H1 (cell line): ENCODE measurements around the gene BSPRY. TPM values are rescaled to one million over a fixed set of nuclear protein-coding genes. Genes with fewer than 3 reads are reported as not detected.

Source experiments
- CTCF ChIA-PET: fragments of 300-600 bp; sonication (Branson Sonifier 250); formaldehyde crosslinking; loops from one replicate; lab custom pipeline; 2021; ENCODE audit not compliant: partially characterized antibody; lab: Charles Lee
- POLR2A ChIA-PET: fragments of 300-600 bp; sonication (Branson Sonifier 250); formaldehyde crosslinking; loops from one replicate; lab custom pipeline; 2021; ENCODE audit warnings: inconsistent platforms; ENCODE audit not compliant: partially characterized antibody; lab: Charles Lee
- DNase-seq, 2 experiments: peaks; one replicate each; pipeline versions ENCODE4 v3.0.0 to v3.0.0-alpha.2; 2010 to 2022; ENCODE audit warnings: low spot score in 2 of 2, low read depth in 1 of 2, mixed read lengths in 1 of 2
- FAIRE-seq: peaks from 2 replicates; lab custom pipeline; 2011; peaks lifted over from hg19 to GRCh38; lab: Jason Lieb, UNC
- H2AFZ ChIP-seq: 2 replicates; pipeline ENCODE4 v1.8.1; 2012; ENCODE audit warnings: low read length, inconsistent platforms
- H2AK5ac ChIP-seq: 2 replicates; pipeline ENCODE4 v1.6.1; 2013; ENCODE audit warnings: low read depth, low read length
- H2BK120ac ChIP-seq: replicated peaks from 2 replicates; pipeline ENCODE3; 2013; ENCODE audit warnings: low read depth, low read length, inconsistent platforms
- H2BK12ac ChIP-seq: 2 replicates; pipeline ENCODE4 v1.6.1; 2013; ENCODE audit warnings: low read depth, low read length
- H2BK15ac ChIP-seq: 2 replicates; pipeline ENCODE4 v1.6.1; 2013; ENCODE audit warnings: low read length
- H2BK20ac ChIP-seq: 2 replicates; pipeline ENCODE4 v1.6.1; 2013; ENCODE audit warnings: low read length
- H2BK5ac ChIP-seq: 2 replicates; pipeline ENCODE4 v1.6.1; 2013; ENCODE audit warnings: low read depth, low read length
- H3K14ac ChIP-seq: 2 replicates; pipeline ENCODE4 v1.6.1; 2013; ENCODE audit warnings: inconsistent platforms; ENCODE audit not compliant: insufficient read length
- H3K18ac ChIP-seq: 2 replicates; pipeline ENCODE4 v1.6.1; 2013; ENCODE audit warnings: low read length; ENCODE audit errors: extremely low read depth
- H3K23ac ChIP-seq: 2 replicates; pipeline ENCODE4 v1.6.1; 2013; ENCODE audit warnings: inconsistent platforms; ENCODE audit not compliant: insufficient read length
- H3K23me2 ChIP-seq: 2 replicates; pipeline ENCODE4 v1.6.1; 2013; ENCODE audit warnings: low read depth, low read length
- H3K27ac ChIP-seq: 2 replicates; pipeline ENCODE4 v1.6.1; 2011; ENCODE audit warnings: low read depth, low read length, inconsistent platforms
- H3K27me3 ChIP-seq, 4 experiments: replicated peaks in 1 of 4; 1 replicate in 1 of 4; 2 replicates in 3 of 4; pipeline versions ENCODE4 v1.6.1 to v1.8.1; 2011 to 2013; ENCODE audit warnings: low read length in 3 of 4, mild to moderate bottlenecking in 3 of 4, inconsistent platforms in 2 of 4, mixed read lengths in 2 of 4, moderate library complexity in 1 of 4; ENCODE audit not compliant: control insufficient read depth in 3 of 4, insufficient read depth in 3 of 4; ENCODE audit errors: extremely low read depth in 1 of 4
- H3K36me3 ChIP-seq, 4 experiments: 2 replicates each; pipeline versions ENCODE4 v1.6.1 to v1.8.1; 2011 to 2013; ENCODE audit warnings: mild to moderate bottlenecking in 4 of 4, low read length in 3 of 4, moderate library complexity in 2 of 4, control low read depth in 1 of 4, inconsistent platforms in 1 of 4; ENCODE audit not compliant: insufficient read depth in 4 of 4, control insufficient read depth in 2 of 4
- H3K4ac ChIP-seq: replicated peaks from 2 replicates; pipeline ENCODE3; 2013; ENCODE audit warnings: low read length, low read depth, mixed read lengths, inconsistent platforms; ENCODE audit not compliant: insufficient read length
- H3K4me1 ChIP-seq, 4 experiments: replicated peaks in 1 of 4; 1 replicate in 1 of 4; 2 replicates in 3 of 4; pipeline versions ENCODE4 v1.6.1 to v1.8.1; 2011 to 2013; ENCODE audit warnings: low read length in 3 of 4, inconsistent platforms in 2 of 4, mixed read lengths in 1 of 4; ENCODE audit not compliant: insufficient read depth in 4 of 4, control insufficient read depth in 3 of 4
- H3K4me2 ChIP-seq, 2 experiments: 2 replicates each; pipeline versions ENCODE4 v1.6.1 to v1.8.1; 2011 to 2013; ENCODE audit warnings: low read depth in 2 of 2, low read length in 2 of 2, control low read depth in 1 of 2, inconsistent platforms in 1 of 2, mild to moderate bottlenecking in 1 of 2; ENCODE audit not compliant: insufficient read depth in 1 of 2
- H3K4me3 ChIP-seq, 4 experiments: fragments of 200-600, 300-600 bp in 1 of 4; sonication (generic), shearing (Covaris generic), sonication (Bioruptor Twin) in 1 of 4; 2 replicates each; pipeline versions ENCODE4 v1.5.1 to v1.8.1; 2011 to 2016; ENCODE audit warnings: low read length in 4 of 4, low read depth in 3 of 4, control low read depth in 2 of 4, inconsistent platforms in 2 of 4, mild to moderate bottlenecking in 2 of 4, mixed read lengths in 1 of 4, moderate library complexity in 1 of 4; ENCODE audit not compliant: insufficient read depth in 2 of 4; ENCODE audit errors: extremely low read depth in 1 of 4
- H3K56ac ChIP-seq: replicated peaks from 2 replicates; pipeline ENCODE3; 2013; ENCODE audit warnings: low read depth, mild to moderate bottlenecking, mixed read lengths, low read length, inconsistent platforms; ENCODE audit not compliant: insufficient read length
- H3K79me1 ChIP-seq: 2 replicates; pipeline ENCODE4 v1.6.1; 2013; ENCODE audit warnings: low read depth, low read length, control low read depth
- H3K79me2 ChIP-seq, 2 experiments: 2 replicates each; pipeline versions ENCODE4 v1.6.1 to v1.8.1; 2012 to 2013; ENCODE audit warnings: low read length in 2 of 2, mild to moderate bottlenecking in 2 of 2, inconsistent platforms in 1 of 2; ENCODE audit not compliant: insufficient read depth in 2 of 2, control insufficient read depth in 1 of 2
- H3K9ac ChIP-seq, 4 experiments: replicated peaks in 1 of 4; 1 replicate in 1 of 4; 2 replicates in 3 of 4; pipeline versions ENCODE4 v1.6.1 to v1.8.1; 2011 to 2013; ENCODE audit warnings: low read depth in 3 of 4, low read length in 3 of 4, control low read depth in 2 of 4, mild to moderate bottlenecking in 2 of 4, moderate library complexity in 2 of 4, inconsistent platforms in 1 of 4; ENCODE audit errors: extremely low read depth in 1 of 4
- H3K9me3 ChIP-seq, 2 experiments: 2 replicates each; pipeline versions ENCODE4 v1.6.1 to v1.8.1; 2012 to 2013; ENCODE audit warnings: mild to moderate bottlenecking in 2 of 2, moderate library complexity in 2 of 2, control low read depth in 1 of 2, inconsistent platforms in 1 of 2, low read depth in 1 of 2, low read length in 1 of 2, mixed read lengths in 1 of 2; ENCODE audit not compliant: insufficient read depth in 2 of 2
- H4K20me1 ChIP-seq, 2 experiments: replicated peaks in 1 of 2; 2 replicates each; pipeline versions ENCODE3 to v1.8.1; 2011 to 2013; ENCODE audit warnings: inconsistent platforms in 2 of 2, low read length in 2 of 2, mild to moderate bottlenecking in 1 of 2; ENCODE audit not compliant: insufficient read depth in 2 of 2, control insufficient read depth in 1 of 2
- H4K5ac ChIP-seq: 2 replicates; pipeline ENCODE4 v1.6.1; 2013; ENCODE audit warnings: low read length, low read depth, mixed read lengths, inconsistent platforms; ENCODE audit not compliant: insufficient read length
- H4K8ac ChIP-seq: 2 replicates; pipeline ENCODE4 v1.8.0; 2013; ENCODE audit warnings: mild to moderate bottlenecking, moderate library complexity, low read length, inconsistent platforms; ENCODE audit not compliant: insufficient read depth; ENCODE audit errors: extremely low read depth
- H4K91ac ChIP-seq: replicated peaks from 2 replicates; pipeline ENCODE3; 2013; ENCODE audit warnings: low read length, mixed read lengths, inconsistent platforms; ENCODE audit not compliant: insufficient read length
- ASH2L ChIP-seq: fragments of 200-600, 300-600 bp; sonication (generic); IDR thresholded peaks from one replicate; pipeline ENCODE4 v1.7.1; 2017; ENCODE audit warnings: low read length
- ATF2 ChIP-seq: IDR thresholded peaks from 2 replicates; pipeline ENCODE4 v1.6.1; 2012; ENCODE audit warnings: low read length, inconsistent platforms
- BRCA1 ChIP-seq: IDR thresholded peaks from 2 replicates; pipeline ENCODE4 v1.6.1; 2012; ENCODE audit warnings: low read depth, low read length, improper control_type of control experiment
- CBX8 ChIP-seq: fragments of 300-800, 300-1000 bp; sonication (generic); IDR thresholded peaks from 2 replicates; pipeline ENCODE4 v1.7.1; 2016; ENCODE audit warnings: low read depth, low read length, borderline replicate concordance
- CHD1 ChIP-seq: IDR thresholded peaks from 2 replicates; pipeline ENCODE4 v1.6.1; 2012; ENCODE audit warnings: low read depth, low read length, improper control_type of control experiment
- CREB1 ChIP-seq: IDR thresholded peaks from 2 replicates; pipeline ENCODE4 v1.6.1; 2012; ENCODE audit warnings: inconsistent platforms
- EGR1 ChIP-seq: IDR thresholded peaks from 2 replicates; pipeline ENCODE4 v1.6.1; 2011; ENCODE audit warnings: low read depth, low read length, borderline replicate concordance
- EZH2 ChIP-seq: fragments of 200-600 bp; sonication (generic); IDR thresholded peaks from 2 replicates; pipeline ENCODE4 v1.7.1; 2012; ENCODE audit warnings: low read depth, mild to moderate bottlenecking, moderate library complexity, low read length, inconsistent platforms; ENCODE audit not compliant: severe bottlenecking
- RAD21 ChIP-seq, 2 experiments: IDR thresholded peaks in 1 of 2; conservative IDR thresholded peaks in 1 of 2; 2 replicates each; pipeline ENCODE4 v1.6.1; 2011; ENCODE audit warnings: low read depth in 2 of 2, low read length in 2 of 2, improper control_type of control experiment in 1 of 2, inconsistent platforms in 1 of 2, mild to moderate bottlenecking in 1 of 2, moderate library complexity in 1 of 2
- RNF2 ChIP-seq: fragments of 200-900, 300-1000 bp; sonication (generic); IDR thresholded peaks from 2 replicates; pipeline ENCODE4 v1.7.1; 2016; ENCODE audit warnings: borderline replicate concordance, low read depth, mild to moderate bottlenecking, antibody characterized with exemption, low read length; ENCODE audit not compliant: poor library complexity, severe bottlenecking; ENCODE audit errors: missing control alignments
- SP2 ChIP-seq: IDR thresholded peaks from 2 replicates; pipeline ENCODE4 v1.6.1; 2012; ENCODE audit warnings: mild to moderate bottlenecking, low read length, inconsistent platforms
- TAF1 ChIP-seq: IDR thresholded peaks from 2 replicates; pipeline ENCODE4 v1.6.1; 2011; ENCODE audit warnings: mild to moderate bottlenecking, low read depth, low read length
- TCF12 ChIP-seq: IDR thresholded peaks from 2 replicates; pipeline ENCODE4 v1.6.1; 2011; ENCODE audit warnings: low read depth, mild to moderate bottlenecking, low read length
- WGBS, 2 experiments: shearing (Covaris generic) in 1 of 2; methylation state at CpG; one replicate each; pipeline versions ENCODE4 v1.1.6 to v1.1.7; 2013 to 2015; ENCODE audit warnings: low lambda C conversion rate in 2 of 2, mixed read lengths in 2 of 2, inconsistent platforms in 1 of 2, low coverage in 1 of 2, missing lambda C conversion rate in 1 of 2; ENCODE audit not compliant: insufficient replicate concordance in 2 of 2, insufficient coverage in 1 of 2, insufficient read length in 1 of 2; ENCODE audit errors: extremely low coverage in 1 of 2, missing lambda C conversion rate in 1 of 2; 5-methylcytosine and 5-hydroxymethylcytosine counted together
- polyA plus RNA-seq, 7 experiments: library from polyadenylated mRNA; depleted of rRNA in 3 of 7; stranded (reverse) in 5 of 7; unstranded in 2 of 7; fragments of >200 nt in 5 of 7; fragments of 200-250 nt in 2 of 7; gene quantifications; 1 replicate in 5 of 7; 2 replicates in 1 of 7; 4 replicates in 1 of 7; pipeline versions ENCODE4 v1.2.1 to v1.2.3, GENCODE V29; 2011 to 2013; ENCODE audit warnings: missing spikeins in 2 of 7, mixed read lengths in 2 of 7
- total RNA-seq: library from RNA; stranded (reverse); fragmentation: NEBNext Ultra II Directional; extraction: Animal tissue kit (Norgen Biotek cat#: 25700); gene quantifications from 2 replicates; pipeline ENCODE4 v1.2.1, GENCODE V29; 2021

BSPRY gene
- total and polyA plus RNA-seq, 2 of the 8 experiments (the other 6 are each of a cell fraction or from before 2014, with no cell fraction given): 5.5 to 10.9 TPM

GRCh38 chr9:113313261-113313660 is 36.1 kb upstream of the BSPRY start:
- Histone ChIP-seq H4K91ac (no peak overlapping the region), H2BK120ac (no peak overlapping the region), H3K9ac (no peak overlapping the region), H3K27me3 (no peaks in the 10 kb centered on the region), H4K8ac (no peak overlapping the region), H3K4ac (no peak overlapping the region), H3K36me3 (no peaks in the 10 kb centered on the region), H3K14ac (no peak overlapping the region), H3K4me3 (no peak overlapping the region), H2BK15ac (no peak overlapping the region), H4K5ac (no peak overlapping the region), H2AK5ac (no peak overlapping the region), H3K18ac (no peak overlapping the region), H3K4me1 (no peaks in the 10 kb centered on the region), H2BK12ac (no peak overlapping the region), H3K23me2 (no peaks in the 10 kb centered on the region), H2BK20ac (no peak overlapping the region), H2AFZ (no peak overlapping the region), H3K4me2 (no peak overlapping the region), H3K79me2 (no peaks in the 10 kb centered on the region), H3K9me3 (no peaks in the 10 kb centered on the region), H3K27ac (no peak overlapping the region), H2BK5ac (no peak overlapping the region), H3K23ac (no peak overlapping the region), H3K79me1 (no peaks in the 10 kb centered on the region), H4K20me1 (no peaks in the 10 kb centered on the region), H3K56ac (no peak overlapping the region)
- WGBS, 2 experiments: 81% methylated on average over 5 of the region's 5 CpGs; no CpG with 5 or more reads in 1 of the 2 experiments
- POLR2A ChIA-PET: no interaction called here
- CTCF ChIA-PET: interaction anchor here (0.5 to 1.5 kb wide), 5 partner anchors 13 to 42 kb away, joined by 3 read pairs; no protein-coding TSS in a partner anchor
- DNase-seq: no peak
- no peak for FAIRE-seq
- TF ChIP-seq ATF2 (no peak), BRCA1 (no peak), RAD21 (IDR thresholded peaks at IDR 0.05 in 1 of 2, conservative IDR thresholded peaks at IDR 0.05 in 1 of 2; ENCODE audit: low read depth in 2 of 2, low read length in 2 of 2) (no peak), CBX8 (no peak), CREB1 (no peak), ASH2L (no peak), TAF1 (no peak), EGR1 (no peak), SP2 (no peak), CHD1 (no peak), RNF2 (no peak), TCF12 (no peak), EZH2 (no peak)
